HTR-8/SVneo (cell line): ENCODE results near the gene TNNI3.
A peak's percentile ranks its signal among the peaks of the same experiment; 100 is the strongest.

ENCODE experiments used
- DNase-seq: peaks from one replicate; pipeline ENCODE4 v3.0.0; 2011; ENCODE audit warnings: low spot score, mixed read lengths; ENCODE audit not compliant: insufficient read length
- FAIRE-seq: peaks from 2 replicates; lab custom pipeline; 2011; peaks lifted over from hg19 to GRCh38; lab: Jason Lieb, UNC

The TNNI3 gene

DNA sequence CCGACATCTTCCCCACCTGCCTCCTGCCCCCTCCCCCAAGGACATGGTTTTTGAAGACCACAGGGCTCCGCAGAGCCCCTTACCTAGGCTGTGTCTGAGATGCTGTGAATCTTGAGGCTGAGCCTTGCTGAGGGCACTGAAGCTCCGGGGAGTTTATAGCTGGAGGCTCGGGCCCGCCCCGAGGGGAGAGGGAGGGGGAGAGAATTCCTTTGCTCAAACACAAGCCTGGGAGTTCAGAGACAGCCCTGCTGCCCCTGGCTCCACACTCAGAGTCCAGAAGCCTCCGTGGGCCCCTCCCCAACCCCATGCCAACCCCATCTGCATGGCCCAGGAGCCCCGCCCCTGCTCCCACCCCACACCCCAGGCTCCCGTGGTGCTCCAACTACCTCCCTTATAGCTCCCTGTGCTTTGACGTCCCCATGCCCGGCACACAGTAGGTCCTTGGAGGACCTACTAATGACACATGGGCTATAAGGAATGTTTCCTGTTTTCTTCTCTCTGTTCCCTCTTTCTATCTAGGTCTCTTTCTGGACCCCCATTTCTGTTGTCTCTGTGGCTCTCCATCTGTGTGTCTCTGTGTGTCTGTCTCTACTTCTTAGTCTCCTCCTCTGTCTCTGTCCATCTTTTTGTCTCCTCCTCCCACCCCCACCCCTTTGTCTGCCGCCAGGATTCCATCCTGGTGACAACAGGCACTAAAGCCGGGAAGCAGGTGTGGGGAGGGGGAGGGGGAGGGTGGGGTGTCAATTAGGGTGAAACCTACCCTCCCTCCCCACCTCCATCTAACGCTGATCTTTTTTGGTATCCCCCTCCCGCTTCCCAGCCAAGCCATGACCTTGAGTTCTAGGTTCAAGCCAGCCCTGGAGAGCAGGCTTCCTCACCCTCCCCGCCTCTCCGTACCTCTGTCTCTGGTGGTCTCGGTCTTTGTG lies 8.2 kb downstream of the TNNI3 start, which contains the start of gene TNNT1:
TNNT1 (minus strand) TSS at position 129 of the 926 bp plus-strand sequence. CDS start 2,049 bp downstream, outside the sequence.
- DNase-seq: no peak
- FAIRE-seq: no peak

DNA sequence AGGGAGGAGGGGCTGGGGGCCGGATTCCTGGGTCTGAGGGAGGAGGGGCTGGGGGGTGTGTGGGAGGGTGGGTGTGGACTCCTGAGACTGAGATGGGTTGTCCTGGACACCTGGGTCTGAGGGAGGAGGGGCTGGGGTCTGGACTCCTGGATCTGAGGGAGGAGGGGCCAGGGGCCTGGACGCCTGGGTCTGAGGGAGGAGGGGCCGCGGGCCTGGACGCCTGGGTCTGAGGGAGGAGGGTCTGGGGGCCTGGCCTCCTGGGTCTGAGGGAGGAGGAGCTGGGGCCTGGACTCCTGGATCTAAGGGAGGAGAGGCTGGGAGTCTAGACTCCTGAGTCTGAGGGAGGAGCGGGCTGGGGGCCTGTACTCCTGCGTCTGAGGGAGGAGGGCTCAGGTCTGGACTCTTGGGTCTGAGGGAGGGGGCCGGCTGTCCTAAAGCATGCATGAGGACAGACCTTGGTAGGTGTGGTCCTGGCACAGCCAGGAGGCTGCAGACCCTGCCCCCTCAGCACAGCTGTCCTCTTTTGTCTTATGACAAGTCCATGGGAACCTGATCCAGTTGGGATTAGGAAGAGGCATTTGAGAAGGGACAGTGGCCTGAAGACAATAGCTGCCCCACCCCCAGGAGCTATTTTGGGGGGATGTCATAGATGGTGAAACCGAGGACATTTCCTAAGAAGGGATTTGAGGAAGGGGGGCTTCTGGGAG lies 9.8 kb downstream of the TNNI3 start:
- no peak for FAIRE-seq

DNA sequence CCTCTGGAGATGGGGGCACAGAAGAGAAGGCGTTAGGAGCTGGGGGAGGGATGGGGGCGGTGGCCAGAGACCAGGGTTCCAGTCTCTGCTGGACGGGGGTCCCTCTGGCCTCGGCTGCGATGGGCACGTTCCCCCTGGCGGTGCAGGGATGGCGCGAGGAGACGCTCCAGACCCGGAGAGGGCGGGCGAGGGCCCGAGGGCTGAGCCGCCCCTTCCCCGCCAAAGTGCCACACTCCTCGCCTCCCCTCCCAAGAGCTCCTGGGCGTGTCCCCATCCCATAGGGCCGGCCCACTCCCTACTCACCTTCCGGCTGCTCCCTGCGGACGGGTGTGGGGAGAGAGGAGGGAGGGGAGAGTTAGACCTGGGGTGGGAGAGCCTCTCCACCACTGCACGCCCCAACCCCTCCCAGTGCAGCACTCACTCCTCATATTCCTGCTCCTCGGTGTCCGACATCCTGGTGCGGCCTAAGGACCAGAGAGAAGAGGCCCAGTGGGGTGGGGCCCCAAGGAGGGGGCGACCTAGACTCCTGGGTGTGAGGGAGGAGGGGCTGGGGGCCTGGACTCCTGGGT lies 10.7 kb downstream of the TNNI3 start:
- peak; percentile 81 for DNase-seq
- peak; percentile 85 for FAIRE-seq

More for the DNA sequence above, 9.8 kb downstream of the TNNI3 start:
- DNase-seq: no peak

DNA sequence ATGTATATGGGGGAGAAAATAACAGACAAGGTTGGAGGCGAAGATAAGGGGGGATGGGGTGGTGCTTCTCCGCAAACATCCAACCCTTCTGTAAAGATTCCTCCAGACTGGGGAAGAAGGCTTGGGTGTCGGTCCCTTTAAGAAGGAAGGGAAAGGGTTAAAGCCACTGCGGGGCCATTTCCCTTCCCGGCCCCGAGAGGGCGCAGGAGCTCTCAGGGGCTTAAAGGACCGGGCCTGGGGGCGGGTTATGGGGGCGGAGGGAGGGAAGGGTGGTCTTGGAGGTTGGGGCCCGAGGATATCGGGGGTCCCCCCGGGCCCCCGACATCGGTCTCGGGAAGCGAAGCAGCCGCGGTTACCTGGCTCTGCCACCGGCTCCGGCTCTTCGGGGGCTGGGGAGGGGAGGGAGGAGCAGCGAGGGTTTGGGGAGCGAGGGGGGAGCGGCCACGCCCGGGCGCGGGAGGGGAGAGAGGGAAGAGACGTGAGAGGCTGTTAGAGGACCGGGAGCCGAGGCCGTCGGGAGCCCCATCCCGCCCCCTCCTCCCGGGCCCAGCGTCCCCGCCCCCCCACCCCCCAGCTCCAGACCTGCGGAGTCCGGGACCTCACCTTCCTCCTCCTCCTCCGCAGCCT lies 11.3 kb downstream of the TNNI3 start:
- DNase-seq: peak; percentile 79
- FAIRE-seq: no peak

DNA sequence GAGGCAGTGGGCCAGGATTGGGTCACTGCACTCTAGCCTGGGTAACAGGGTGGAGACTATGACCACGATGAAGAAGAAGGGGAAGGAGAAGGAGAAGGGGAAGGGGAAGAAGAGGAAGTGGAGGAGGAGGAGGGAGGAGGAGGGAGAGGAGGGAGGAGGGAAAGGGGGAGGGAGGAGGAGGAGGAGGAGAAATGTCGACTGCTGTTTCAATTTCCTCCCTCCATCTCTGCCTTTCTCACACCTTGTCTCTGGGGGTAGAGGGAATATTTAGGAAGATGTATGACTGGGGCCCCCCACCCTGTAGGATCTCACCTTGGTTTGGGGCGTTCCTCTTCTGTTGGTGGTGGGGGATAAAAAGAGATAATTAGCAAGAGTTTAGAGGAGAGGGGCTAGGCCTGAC lies 12.3 kb downstream of the TNNI3 start:
- DNase-seq: no peak
- no peak for FAIRE-seq

DNA sequence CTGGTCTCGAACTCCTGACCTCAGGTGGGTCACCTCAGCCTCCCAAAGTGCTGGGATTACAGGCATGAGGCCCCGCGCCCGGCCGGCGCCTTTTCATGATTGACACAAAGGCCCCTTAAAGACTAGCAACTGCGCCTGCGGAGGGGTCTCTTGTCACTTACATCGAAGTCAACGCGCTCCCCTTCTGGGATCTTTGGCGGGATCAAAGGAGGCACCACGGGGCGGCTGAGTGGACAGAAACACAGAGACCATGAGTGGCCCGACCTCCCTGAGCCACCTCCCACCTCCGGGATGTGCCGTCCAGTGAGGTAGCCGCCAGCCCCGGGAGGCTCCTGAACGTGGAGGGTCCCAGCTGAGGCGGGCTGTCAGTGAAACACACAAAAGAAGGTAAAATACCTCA lies 15.8 kb downstream of the TNNI3 start:
- FAIRE-seq: no peak

DNA sequence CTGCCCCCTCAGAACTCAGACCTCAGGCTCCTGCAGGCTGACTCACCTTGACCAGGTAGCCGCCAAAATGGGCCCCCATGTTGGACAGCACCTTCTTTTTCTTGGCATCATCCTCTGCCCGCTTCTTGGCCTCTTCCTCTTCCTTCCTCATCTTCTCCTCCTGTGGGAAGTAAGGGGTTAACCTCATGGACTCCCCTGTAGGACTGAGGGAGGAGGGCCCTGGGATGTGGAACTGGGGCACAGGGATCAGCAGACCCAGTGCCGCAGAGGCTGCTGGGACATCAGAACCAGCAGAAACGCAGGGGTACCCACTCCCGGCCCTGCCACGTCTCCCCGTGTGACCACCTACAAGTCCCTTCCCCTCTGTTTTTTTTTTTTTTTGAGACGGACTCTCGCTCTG lies 19.6 kb downstream of the TNNI3 start:
- FAIRE-seq (no peak), DNase-seq (no peak)

More for the DNA sequence above, 15.8 kb downstream of the TNNI3 start:
- no peak for DNase-seq

DNA sequence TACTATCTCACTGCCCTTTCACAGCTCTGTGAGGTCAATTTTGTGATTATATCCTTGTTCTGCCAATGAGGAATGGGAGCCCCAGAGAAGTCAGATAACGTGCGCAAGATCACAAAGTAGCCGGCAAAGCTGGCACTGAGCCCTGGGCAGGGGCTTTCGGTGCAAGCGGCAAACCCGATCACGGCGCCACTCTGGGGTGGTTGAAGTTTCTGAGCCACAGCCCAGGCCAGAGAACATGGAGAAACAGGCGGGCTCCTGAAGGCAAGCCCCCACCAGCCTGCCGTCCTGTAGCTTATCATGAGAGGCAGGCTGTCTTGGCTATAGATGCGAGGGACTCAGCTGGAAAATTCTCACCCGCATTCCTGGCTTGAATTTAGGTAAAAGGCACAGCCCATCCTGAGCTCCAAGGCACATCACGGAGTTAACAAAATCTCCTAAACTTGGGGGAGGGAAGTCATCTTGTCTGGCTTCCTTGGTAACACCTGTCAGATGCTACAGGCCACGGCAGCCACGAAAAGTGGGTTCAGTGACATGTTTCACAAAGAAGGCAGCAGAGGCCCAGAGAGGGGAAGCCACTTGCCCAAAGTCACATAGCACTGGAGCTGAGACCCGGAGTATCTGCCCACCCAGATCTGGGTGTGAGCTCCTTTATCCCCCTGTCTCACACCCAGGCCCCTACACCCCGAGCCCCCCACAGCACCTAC lies 21.0 kb downstream of the TNNI3 start:
- DNase-seq (no peak), FAIRE-seq (no peak)

DNA sequence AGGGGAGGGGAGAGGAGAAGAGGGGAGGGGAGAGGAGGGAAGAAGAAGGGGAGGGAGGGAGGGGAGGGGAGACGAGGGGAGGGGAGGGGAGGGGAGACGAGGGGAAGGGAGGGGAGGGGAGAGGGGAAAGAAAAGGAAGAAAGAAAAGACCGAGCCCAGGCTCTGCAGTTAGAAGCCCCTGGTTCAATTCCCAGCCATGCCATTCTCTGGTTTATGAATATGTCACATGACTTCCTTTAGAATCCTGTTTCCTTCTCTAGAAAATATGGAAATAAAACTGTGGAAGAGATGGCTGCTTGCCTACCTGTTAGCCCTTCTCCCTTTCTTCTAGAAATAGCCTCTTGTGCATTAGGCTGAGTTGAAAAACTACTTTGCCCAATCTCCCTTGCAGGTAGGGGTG lies 22.8 kb downstream of the TNNI3 start:
- FAIRE-seq: no peak
- DNase-seq: no peak

DNA sequence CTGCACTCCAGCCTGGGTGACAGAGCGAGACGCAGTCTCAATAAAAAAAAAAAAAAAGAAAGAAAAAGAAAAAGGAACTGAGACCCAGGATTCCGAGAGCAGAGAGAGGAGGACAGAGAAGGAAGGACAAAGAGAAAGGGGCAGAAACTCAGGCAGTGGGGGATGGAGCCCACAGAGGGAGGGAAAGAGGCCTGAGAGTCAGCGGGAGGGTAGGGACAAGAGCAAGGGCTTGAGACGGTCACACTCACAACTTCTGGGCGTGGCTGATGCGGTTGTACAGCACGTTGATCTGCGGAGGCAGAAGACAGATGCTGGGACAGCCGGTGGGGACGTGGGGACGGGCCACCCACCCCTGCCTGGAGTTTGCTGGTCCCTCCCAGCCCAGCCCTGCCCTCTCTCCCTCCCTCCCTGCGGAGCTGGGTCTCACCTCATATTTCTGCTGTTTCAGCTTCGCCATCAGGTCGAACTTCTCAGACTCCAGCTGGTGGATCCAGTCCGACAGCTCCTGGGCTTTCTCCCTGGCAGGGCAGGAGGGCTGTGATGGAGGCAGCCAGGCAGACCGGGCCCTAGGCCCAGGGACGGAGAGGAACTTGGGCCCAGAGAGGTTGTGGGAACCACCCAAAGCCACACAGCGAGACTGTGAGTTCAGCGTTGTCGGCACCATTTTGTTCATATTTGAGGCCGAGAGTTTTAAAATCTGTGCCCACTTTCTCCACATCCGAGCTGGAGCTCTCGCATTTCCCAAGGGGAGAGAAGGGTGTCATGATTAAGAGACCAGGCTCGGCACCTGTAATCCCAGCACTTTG lies 23.7 kb downstream of the TNNI3 start:
- DNase-seq: no peak
- FAIRE-seq: no peak

DNA sequence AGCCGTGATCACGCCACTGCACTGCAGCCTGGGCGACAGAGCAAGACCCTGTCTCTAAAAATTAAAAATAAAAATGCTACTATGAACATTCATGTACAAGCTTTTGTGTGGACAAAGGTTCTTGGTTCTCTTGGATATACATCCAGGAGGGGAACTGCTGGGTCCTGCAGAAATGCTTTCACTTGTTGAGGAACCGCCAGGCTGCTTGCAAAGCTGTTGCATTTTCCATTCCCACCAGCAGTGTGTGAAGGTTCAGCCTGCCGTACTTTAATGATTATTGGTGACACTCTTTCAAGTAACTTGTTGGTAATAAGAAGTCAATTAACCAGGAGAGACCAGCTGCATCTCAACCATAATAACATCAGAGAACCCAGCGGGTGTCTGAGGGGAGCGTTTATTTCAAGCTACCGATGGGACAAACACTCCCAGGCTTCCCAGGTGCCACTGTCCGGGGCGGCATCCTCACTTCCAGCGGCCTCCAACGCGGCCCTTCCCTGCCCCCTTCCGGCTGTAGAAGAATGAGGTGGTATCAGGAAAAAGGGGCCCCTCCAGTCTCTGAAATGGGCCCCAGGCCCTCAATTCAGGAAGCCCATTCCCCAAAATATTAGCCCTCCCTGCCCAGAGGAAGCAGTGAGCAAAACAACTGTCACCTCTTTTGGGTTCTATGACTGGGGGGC lies 24.9 kb downstream of the TNNI3 start:
- FAIRE-seq: no peak
- no peak for DNase-seq

DNA sequence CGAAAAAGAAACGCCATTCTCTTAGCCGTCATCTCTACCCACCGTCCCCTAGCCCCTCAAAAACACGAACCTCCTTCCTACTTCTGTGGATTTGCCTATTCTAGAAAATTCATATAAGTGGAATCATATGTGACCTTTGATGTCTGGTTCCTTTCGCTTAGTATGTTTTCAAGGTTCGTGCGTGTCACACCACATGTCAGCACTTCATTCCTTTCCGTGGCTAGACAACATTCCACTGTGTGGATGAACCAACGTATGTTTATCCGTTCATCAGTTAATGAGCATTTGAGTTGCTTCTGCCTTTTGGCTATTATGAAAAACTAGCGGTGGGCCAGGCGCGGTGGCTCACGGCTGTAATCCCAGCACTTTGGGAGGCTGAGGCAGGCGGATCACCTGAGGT lies 26.1 kb downstream of the TNNI3 start:
- FAIRE-seq (no peak), DNase-seq (no peak)

DNA sequence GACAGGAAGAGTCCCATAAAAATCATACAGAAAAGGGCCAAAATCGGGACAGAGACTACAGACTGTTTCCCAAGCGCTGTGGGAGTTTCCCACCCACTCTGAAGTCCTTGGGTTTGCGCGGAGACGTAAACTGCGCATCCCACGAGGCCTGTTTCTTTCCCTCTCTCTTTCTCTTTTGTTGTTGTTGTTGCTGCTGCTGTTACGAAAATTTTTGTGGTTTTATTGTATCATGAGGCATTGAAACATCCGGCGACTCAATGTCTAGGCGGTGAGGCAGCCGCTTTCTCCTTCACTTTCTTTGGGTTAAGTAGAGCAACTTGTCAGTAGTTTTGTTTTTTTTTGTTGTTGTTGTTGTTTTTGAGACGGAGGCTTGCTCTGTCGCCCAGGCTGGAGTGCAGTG lies 38.5 kb downstream of the TNNI3 start:
- no peak for DNase-seq

DNA sequence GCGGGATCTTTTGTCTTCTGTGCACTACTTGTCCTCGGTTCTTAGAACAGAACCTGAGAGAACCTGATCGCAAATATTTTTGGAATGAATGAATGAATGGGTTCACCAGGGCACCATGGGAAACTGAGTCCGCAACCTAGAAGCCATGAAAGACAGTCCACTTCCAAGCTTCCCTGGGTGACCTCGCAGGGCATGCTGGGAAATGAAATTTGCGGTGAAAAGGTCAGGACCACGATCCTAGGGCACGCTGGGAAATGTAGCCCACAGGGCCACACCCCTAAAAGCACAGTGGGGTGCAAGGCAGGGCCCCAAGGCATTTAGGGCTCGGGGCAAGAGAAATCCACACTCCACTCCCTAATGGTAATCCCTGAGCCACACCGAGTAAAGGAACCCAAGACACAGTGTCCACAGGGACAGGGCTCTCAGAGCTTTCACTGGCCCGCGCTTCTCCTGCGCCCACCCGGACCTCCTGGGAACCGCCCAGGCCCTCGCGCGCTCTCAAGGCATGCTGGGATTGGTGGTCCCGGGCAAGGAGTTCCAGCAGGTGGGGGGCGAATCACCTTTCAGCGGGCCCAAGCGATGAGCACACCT lies 39.0 kb downstream of the TNNI3 start:
- FAIRE-seq: no peak

More for the DNA sequence above, 38.5 kb downstream of the TNNI3 start:
- FAIRE-seq: no peak

DNA sequence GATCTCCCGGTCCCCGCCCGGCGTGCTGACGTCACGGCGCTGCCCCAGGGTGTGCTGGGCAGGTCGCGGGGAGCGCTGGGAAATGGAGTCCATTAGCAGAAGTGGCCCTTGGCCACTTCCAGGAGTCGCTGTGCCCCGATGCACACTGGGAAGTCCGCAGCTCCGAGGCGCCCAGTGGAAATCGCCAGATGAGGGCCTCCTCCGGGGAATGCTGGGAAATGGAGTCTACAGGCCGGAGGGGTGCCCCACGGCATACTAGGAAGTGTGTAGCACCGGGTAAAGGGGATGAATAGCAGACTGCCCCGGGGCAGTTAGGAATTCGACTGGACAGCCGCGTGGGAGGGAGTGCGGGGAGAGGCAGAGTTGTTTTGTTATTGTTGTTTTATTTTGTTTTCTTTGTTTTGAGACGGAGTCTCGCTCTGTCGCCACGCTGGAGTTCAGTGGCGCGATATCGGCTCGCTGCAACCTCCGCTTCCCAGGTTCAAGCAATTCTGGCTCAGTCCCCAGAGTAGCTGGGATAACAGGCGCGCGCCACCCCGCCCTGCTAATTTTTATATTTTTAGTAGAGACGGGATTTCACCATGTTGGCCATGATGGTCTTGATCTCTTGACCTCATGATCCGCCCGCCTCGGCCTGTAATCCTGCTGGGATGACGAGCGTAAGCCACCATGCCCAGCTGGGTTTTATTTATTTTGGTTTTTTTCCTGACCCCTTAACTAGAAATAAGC lies 39.7 kb downstream of the TNNI3 start:
- FAIRE-seq (peak; percentile 91), DNase-seq (peak; percentile 99)

More for the DNA sequence above, 39.0 kb downstream of the TNNI3 start:
- DNase-seq: no peak

DNA sequence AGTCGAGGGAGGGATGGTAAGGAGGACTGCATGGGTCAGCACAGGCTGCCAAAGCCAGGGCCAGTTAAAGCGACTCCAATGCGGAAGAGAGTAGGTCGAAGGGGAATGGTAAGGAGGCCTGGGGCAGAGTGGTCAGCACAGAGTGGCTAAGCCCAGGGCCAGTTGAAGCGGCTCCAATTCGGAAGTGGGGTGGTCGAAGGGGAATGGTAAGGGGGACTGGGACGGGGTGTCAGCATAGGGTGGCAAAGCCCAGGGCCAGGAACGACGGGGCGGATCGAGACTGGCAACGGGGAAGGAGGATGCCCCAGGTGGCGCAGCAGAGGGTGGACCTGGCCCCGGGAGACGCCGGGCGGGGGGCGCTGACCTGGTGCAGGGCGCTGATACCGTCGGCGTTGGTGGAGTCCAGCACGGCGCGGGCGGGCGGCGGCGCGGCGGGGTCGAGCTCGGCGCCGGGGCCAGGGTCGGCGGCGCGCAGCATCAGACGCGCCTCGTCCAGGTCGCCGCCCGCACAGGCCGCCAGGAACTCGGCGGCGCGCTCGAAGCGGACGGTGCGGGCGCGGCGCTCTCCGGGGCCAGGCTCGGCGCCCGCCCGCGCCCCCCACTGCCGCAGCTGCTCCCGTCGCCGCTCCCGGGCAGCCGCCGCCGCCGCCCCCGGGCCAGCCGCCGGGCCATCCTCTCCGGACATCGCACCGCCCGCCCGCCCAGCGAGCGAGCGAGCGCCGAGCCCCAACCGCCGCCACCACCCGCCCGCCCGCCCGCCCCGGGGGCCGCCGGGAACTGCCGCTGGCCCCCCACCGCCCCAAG lies 40.5 kb downstream of the TNNI3 start, which contains the start of gene PPP1R12C:
PPP1R12C (minus strand) TSS at position 779 of the 804 bp plus-strand sequence; CDS start at position 685, 94 bp downstream.
- no peak for FAIRE-seq
- DNase-seq: no peak
